Common myeloid progenitor, CD34-positive (primary cell): ENCODE data around the gene TADA2A.

Experiments used
- CTCF ChIA-PET: fragments of 350-600 bp; sonication (Branson Sonifier 250); formaldehyde crosslinking; loops from one replicate; lab custom pipeline; 2021; ENCODE audit warnings: antibody characterized with exemption; lab: Charles Lee
- POLR2A ChIA-PET: fragments of 350-600 bp; sonication (Branson Sonifier 250); formaldehyde crosslinking; loops from one replicate; lab custom pipeline; 2021; ENCODE audit warnings: antibody characterized with exemption; lab: Charles Lee
- DNase-seq, 3 donors: peaks; one replicate each; pipeline versions ENCODE4 v3.0.0 to v3.0.0-alpha.2; 2013
- H3K27ac ChIP-seq, 2 experiments: 1 replicate in 1 of 2; 2 replicates in 1 of 2; pipeline ENCODE4 v1.7.0; 2013; ENCODE audit warnings: inconsistent platforms in 2 of 2, low read length in 2 of 2, mild to moderate bottlenecking in 2 of 2, low read depth in 1 of 2, moderate library complexity in 1 of 2; ENCODE audit not compliant: severe bottlenecking in 2 of 2, insufficient read depth in 1 of 2, poor library complexity in 1 of 2
- H3K27me3 ChIP-seq, 5 experiments: replicated peaks in 2 of 5; 1 replicate in 3 of 5; 2 replicates in 2 of 5; pipeline versions ENCODE4 v1.6.1 to v1.7.0; 2013; ENCODE audit warnings: low read length in 4 of 5, mild to moderate bottlenecking in 2 of 5, moderate library complexity in 2 of 5, inconsistent platforms in 1 of 5; ENCODE audit not compliant: insufficient read depth in 5 of 5, control insufficient read depth in 4 of 5
- H3K36me3 ChIP-seq, 4 experiments: 1 replicate in 2 of 4; 2 replicates in 2 of 4; pipeline versions ENCODE4 v1.6.1 to v1.7.0; 2013; ENCODE audit warnings: low read length in 3 of 4, control low read depth in 1 of 4, mild to moderate bottlenecking in 1 of 4; ENCODE audit not compliant: control insufficient read depth in 4 of 4, insufficient read depth in 4 of 4
- H3K4me1 ChIP-seq, 4 experiments: 1 replicate in 3 of 4; 2 replicates in 1 of 4; pipeline versions ENCODE4 v1.6.1 to v1.7.1; 2013; ENCODE audit warnings: low read length in 3 of 4, mild to moderate bottlenecking in 3 of 4, control low read depth in 1 of 4, inconsistent platforms in 1 of 4, moderate library complexity in 1 of 4; ENCODE audit not compliant: control insufficient read depth in 4 of 4, insufficient read depth in 4 of 4; ENCODE audit errors: control extremely low read depth in 1 of 4
- H3K4me3 ChIP-seq, 7 experiments: 1 replicate in 4 of 7; 2 replicates in 3 of 7; pipeline versions ENCODE4 v1.5.1 to v1.7.0; 2013; ENCODE audit warnings: mild to moderate bottlenecking in 7 of 7, low read length in 6 of 7, moderate library complexity in 6 of 7, inconsistent platforms in 2 of 7, low read depth in 2 of 7, control low read depth in 1 of 7; ENCODE audit not compliant: insufficient read depth in 4 of 7, control insufficient read depth in 1 of 7; ENCODE audit errors: extremely low read depth in 1 of 7
- H3K9me3 ChIP-seq, 5 experiments: 1 replicate in 4 of 5; 2 replicates in 1 of 5; pipeline versions ENCODE4 v1.6.1 to v1.7.1; 2013; ENCODE audit warnings: low read length in 4 of 5, mild to moderate bottlenecking in 2 of 5, inconsistent platforms in 1 of 5, low read depth in 1 of 5, moderate library complexity in 1 of 5; ENCODE audit not compliant: control insufficient read depth in 4 of 5, insufficient read depth in 2 of 5; ENCODE audit errors: control extremely low read depth in 1 of 5
- WGBS: methylation state at CpG from one replicate; pipeline ENCODE4 v1.1.5; 2013; ENCODE audit not compliant: insufficient coverage; 5-methylcytosine and 5-hydroxymethylcytosine counted together

TADA2A gene

DNA sequence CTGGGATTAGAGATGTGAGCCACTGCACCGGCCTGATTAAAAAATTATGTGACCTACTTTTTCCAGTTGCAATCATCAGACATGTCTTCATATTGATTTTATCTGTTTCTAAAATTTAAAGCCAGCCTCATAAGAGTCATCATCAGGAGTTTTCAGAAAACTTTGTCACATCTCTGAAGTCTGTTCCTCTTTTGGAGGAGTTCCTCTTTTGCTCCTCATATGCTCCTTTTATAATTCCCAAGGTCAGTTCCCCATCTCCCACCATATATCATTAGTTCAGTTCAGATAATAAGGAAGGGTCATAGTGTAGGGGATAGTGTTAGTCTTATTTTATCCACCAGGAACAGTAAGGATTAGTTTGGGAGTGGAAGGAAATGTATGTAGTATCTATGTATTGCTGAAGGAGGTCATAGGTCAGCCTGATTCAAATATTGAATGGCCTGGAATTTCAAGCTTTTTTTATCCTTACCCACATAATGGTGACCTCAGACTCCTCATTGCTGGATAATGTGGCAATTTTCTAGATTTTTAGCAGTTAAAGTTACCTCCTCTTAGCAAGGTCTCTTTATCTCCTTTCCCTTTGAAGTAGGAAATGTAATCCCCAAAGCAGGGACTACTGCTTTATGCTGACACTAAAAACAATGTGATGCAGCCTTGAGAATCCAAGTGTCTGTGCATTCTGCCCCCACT, 69.2 kb downstream of the TADA2A start:
- Histone ChIP-seq H3K9me3 (no peaks in the 10 kb centered on the region), H3K27ac (no peak overlapping the region), H3K36me3 (peaks cover 14 to 64% (median 43%) of the 10 kb centered on the region in 4 experiments), H3K4me3 (no peak overlapping the region), H3K27me3 (no peaks in the 10 kb centered on the region), H3K4me1 (peaks cover 0 to 3% (median 1%) of the 10 kb centered on the region in 4 experiments)
- peak in 2 of 3 donors; percentile 43 to 52 for DNase-seq
- ChIA-PET CTCF (interaction anchor here (1.7 kb wide), 1 partner anchor 67 kb away, joined by 3 read pairs; no protein-coding TSS in a partner anchor), POLR2A (no interaction called here)
- 57% methylated on average over 1 of the region's 1 CpG for WGBS

DNA sequence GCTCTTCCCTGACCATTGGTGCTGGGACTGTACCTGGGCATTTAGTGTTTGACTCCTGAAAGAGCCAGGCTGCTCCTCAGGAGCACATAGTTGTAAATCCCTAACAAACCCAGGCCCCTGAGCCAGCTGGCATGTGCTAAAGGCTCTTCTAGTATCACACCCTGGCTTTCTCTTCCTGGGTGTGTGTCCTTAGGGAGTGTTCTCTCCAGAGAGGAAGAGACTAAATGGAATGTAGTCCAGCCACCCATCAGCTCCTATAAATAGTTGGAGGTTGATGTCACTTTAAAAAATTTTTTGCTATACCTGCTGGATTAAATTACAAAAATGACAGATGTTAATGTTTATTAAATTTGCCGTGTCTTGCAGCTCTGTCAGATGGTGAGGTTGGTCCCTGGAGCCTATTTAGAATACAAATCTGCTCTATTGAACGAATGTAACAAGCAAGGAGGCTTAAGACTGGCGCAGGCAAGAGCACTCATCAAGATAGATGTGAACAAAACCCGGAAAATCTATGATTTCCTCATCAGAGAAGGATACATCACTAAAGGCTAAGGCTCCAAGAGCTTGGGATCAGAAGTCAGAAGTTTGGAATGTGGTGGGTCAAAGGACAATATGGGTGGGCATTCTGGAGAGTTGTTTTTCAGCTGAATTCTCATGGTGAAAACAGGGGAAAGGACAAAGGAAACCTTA, 69.9 kb downstream of the TADA2A start:
- POLR2A ChIA-PET: no interaction called here
- peaks cover 0 to 2% (median 0%) of the 10 kb centered on the region in 4 experiments for H3K4me1 ChIP-seq
- H3K36me3 ChIP-seq: peaks cover 14 to 61% (median 43%) of the 10 kb centered on the region in 4 experiments
- WGBS: 100% methylated on average over 4 of the region's 4 CpGs
- DNase-seq: no peak
- CTCF ChIA-PET: interaction anchor here (0.6 to 1.7 kb wide), 3 partner anchors 27 to 990 kb away, joined by 3 to 4 read pairs (median 4); no protein-coding TSS in a partner anchor
- H3K27ac ChIP-seq: no peak overlapping the region
- H3K4me3 ChIP-seq: no peak overlapping the region
- no peaks in the 10 kb centered on the region for H3K9me3 ChIP-seq
- H3K27me3 ChIP-seq: no peaks in the 10 kb centered on the region

DNA sequence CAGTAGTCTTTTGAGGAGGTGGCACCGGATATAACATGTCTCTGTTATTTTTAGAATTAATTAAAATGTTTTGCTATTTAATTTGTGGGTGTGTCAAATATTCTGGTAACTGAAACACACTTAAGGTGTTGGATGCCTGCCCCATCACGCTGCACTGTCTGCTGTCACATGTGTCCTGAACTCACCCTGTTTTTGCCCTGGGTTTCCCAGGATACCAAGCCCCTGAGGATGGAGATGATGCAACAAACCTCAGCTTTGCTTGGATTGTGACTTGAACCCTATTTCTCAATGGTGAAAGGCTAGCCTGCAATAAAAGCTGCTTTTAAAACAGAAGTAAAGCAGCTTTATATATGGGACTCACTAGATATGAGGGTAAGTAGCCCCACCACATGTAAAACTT, 71.5 kb downstream of the TADA2A start:
- H3K27me3 ChIP-seq: no peaks in the 10 kb centered on the region
- peaks cover 0 to 2% (median 0%) of the 10 kb centered on the region in 4 experiments for H3K4me1 ChIP-seq
- H3K9me3 ChIP-seq: no peaks in the 10 kb centered on the region
- no peak for DNase-seq
- peaks cover 14 to 56% (median 39%) of the 10 kb centered on the region in 4 experiments for H3K36me3 ChIP-seq
- H3K27ac ChIP-seq: no peak overlapping the region
- ChIA-PET CTCF (no interaction called here), POLR2A (no interaction called here)
- WGBS: 100% methylated on average over 1 of the region's 2 CpGs
- H3K4me3 ChIP-seq: no peak overlapping the region

DNA sequence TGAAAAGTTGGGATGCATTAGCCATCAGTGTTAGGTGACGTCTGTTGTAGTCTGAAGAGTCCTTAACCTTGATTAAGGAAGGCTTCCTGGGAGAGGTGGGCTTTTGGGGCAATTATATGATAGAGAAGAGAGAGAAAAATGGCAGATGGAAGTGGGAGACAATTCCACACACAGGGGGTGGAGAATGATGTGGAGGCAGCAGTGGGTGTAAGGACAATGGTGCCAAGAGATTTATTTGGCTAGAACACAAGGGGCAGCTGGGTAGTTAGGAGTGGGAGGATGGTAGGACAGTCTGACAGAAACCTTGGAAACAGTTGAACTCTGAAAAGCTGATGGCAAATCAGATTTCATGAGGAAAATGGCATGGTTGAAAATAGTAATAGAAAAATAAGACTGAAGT, 72.3 kb downstream of the TADA2A start:
- H3K36me3 ChIP-seq: peaks cover 9 to 50% (median 31%) of the 10 kb centered on the region in 4 experiments
- DNase-seq: no peak
- POLR2A ChIA-PET: no interaction called here

DNA sequence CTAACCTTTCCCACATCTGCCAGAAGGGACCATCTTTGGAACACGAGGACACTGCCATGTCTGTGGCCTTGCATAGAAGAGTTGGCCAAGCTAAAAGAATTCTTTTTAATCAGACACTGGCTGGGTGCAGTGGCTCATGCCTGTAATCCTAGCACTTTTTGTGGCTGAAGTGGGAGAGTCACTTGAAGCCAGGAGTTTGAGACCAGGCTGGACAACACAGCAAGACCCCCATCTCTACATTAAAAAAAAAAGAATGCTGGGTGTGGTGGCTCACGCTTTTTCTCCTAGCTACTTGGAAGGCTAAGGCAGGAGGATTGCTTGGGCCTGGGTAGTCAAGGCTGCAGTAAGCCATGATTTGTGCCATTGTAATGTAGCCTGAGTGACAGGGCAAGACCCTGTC, 73.7 kb downstream of the TADA2A start:
- CTCF ChIA-PET: no interaction called here
- WGBS: 100% methylated on average over 2 of the region's 2 CpGs
- Histone ChIP-seq H3K27ac (no peak overlapping the region), H3K27me3 (no peaks in the 10 kb centered on the region), H3K4me3 (no peak overlapping the region), H3K4me1 (peaks cover 0 to 2% (median 0%) of the 10 kb centered on the region in 4 experiments), H3K36me3 (peaks cover 9 to 43% (median 23%) of the 10 kb centered on the region in 4 experiments), H3K9me3 (no peaks in the 10 kb centered on the region)
- POLR2A ChIA-PET: no interaction called here
- DNase-seq: no peak

More for the DNA sequence above, 72.3 kb downstream of the TADA2A start:
- H3K9me3 ChIP-seq: no peaks in the 10 kb centered on the region
- H3K27ac ChIP-seq: no peak overlapping the region
- no peak overlapping the region for H3K4me3 ChIP-seq
- WGBS: 100% methylated on average over 1 of the region's 1 CpG
- CTCF ChIA-PET: no interaction called here
- peaks cover 0 to 2% (median 0%) of the 10 kb centered on the region in 4 experiments for H3K4me1 ChIP-seq
- no peaks in the 10 kb centered on the region for H3K27me3 ChIP-seq

- CTCF ChIA-PET: no interaction called here
- no peak overlapping the region for H3K27ac ChIP-seq
- DNase-seq: no peak
- H3K4me1 ChIP-seq: no peaks in the 10 kb centered on the region
- POLR2A ChIA-PET: no interaction called here
- no peak overlapping the region for H3K4me3 ChIP-seq
- no peaks in the 10 kb centered on the region for H3K9me3 ChIP-seq
- H3K36me3 ChIP-seq: peaks cover 9 to 41% (median 23%) of the 10 kb centered on the region in 4 experiments
- no peaks in the 10 kb centered on the region for H3K27me3 ChIP-seq
- 96% methylated on average over 4 of the region's 9 CpGs for WGBS
These were observed 74.4 kb downstream of the TADA2A start for GRCh38 chr17:37481001-37481665.
